Uterus (tissue), 4 donors: ENCODE measurements around the gene TRIM73. TPM values are rescaled to one million over a fixed set of nuclear protein-coding genes. Genes with fewer than 3 reads are reported as not detected.

Source experiments
- small RNA-seq: library from RNA; depleted of rRNA; stranded (forward); fragments of <200 nt; gene quantifications from one replicate; pipeline ENCODE3, GENCODE V24; 2016
- total RNA-seq, 4 donors: library from RNA; depleted of rRNA in 3 of 4; stranded (reverse); fragments of >200 nt in 3 of 4; gene quantifications; one replicate each; pipeline versions ENCODE4 v1.1.0 to v1.2.4, GENCODE V29; 2014 to 2023
- donor health status: DM: yes; HTN: yes; CAD: no.

TRIM73 gene
- total RNA-seq, 4 donors from 2014 or later, result under 0.01 to 15.6 (median 1.9) TPM

Small RNA genes within 50 kb of the gene (small RNA-seq; reads per million reads assigned to genes)
- not detected for gene RF00019

Other genes starting within 250 kb of the TRIM73 start
- 10 to 100 TPM in 2 of 4 donors, 1 to 10 TPM in 2; 2.1 to 68.3 (median 13.5) TPM for gene POM121C, start 90.7 kb downstream of the TRIM73 start, total RNA-seq
- gene SPDYE5, start 96.7 kb downstream of the TRIM73 start, total RNA-seq, result not detected